ENCODE measurements around the gene CLIC4.

CLIC4 gene

GRCh38 chr1:24862775-24863483 is 117.7 kb downstream of the CLIC4 start:
- DNase-seq = no peak

- DNase-seq = no peak
Observed at GRCh38 chr1:24864370-24864777, 119.1 kb downstream of the CLIC4 start.

- no peak for DNase-seq
Observed at GRCh38 chr1:24865168-24865567, 119.9 kb downstream of the CLIC4 start.

GRCh38 chr1:24865587-24865986 is 120.3 kb downstream of the CLIC4 start:
- no peak for DNase-seq

GRCh38 chr1:24866211-24867083 is 121.2 kb downstream of the CLIC4 start:
- DNase-seq = no peak

- no peak for DNase-seq
Observed at GRCh38 chr1:24867084-24867870, 122.0 kb downstream of the CLIC4 start.

GRCh38 chr1:24868016-24868875 is 123.0 kb downstream of the CLIC4 start:
- no peak for DNase-seq

- no peak for DNase-seq
Observed at GRCh38 chr1:24870551-24871195, 125.4 kb downstream of the CLIC4 start.

- no peak for DNase-seq
Observed at GRCh38 chr1:24871306-24871901, 126.2 kb downstream of the CLIC4 start.

GRCh38 chr1:24872061-24872850 is 127.0 kb downstream of the CLIC4 start:
- no peak for DNase-seq

GRCh38 chr1:24873148-24873547 is 127.9 kb downstream of the CLIC4 start:
- DNase-seq = no peak

GRCh38 chr1:24874056-24874455 is 128.8 kb downstream of the CLIC4 start:
- no peak for DNase-seq

- no peak for DNase-seq
Observed at GRCh38 chr1:24874611-24875234, 129.5 kb downstream of the CLIC4 start.

- DNase-seq = no peak
Observed at GRCh38 chr1:24875257-24875656, 130.0 kb downstream of the CLIC4 start.

GRCh38 chr1:24875991-24876506 is 130.8 kb downstream of the CLIC4 start:
- no peak for DNase-seq

GRCh38 chr1:24878045-24878444 is 132.8 kb downstream of the CLIC4 start:
- no peak for DNase-seq

GRCh38 chr1:24878775-24879742 is 133.8 kb downstream of the CLIC4 start:
- no peak for DNase-seq

- no peak for DNase-seq
Observed at GRCh38 chr1:24881034-24881433, 135.8 kb downstream of the CLIC4 start.

GRCh38 chr1:24884751-24885150 is 139.5 kb downstream of the CLIC4 start:
- no peak for DNase-seq
